GM18907 (cell line): Measurements from ENCODE around the gene CRTC1.

Experiments used
- ATAC-seq: cut with Tn5 transposase; IDR thresholded peaks from one replicate; pipeline ENCODE4 v1.9.1; 2021; ENCODE audit warnings: mild to moderate bottlenecking, moderate library complexity; ENCODE audit not compliant: unreplicated experiment

CRTC1 gene

GRCh38 chr19:18743784-18744418 lies 60.4 kb downstream of the CRTC1 start:
- no peak for ATAC-seq

DNA sequence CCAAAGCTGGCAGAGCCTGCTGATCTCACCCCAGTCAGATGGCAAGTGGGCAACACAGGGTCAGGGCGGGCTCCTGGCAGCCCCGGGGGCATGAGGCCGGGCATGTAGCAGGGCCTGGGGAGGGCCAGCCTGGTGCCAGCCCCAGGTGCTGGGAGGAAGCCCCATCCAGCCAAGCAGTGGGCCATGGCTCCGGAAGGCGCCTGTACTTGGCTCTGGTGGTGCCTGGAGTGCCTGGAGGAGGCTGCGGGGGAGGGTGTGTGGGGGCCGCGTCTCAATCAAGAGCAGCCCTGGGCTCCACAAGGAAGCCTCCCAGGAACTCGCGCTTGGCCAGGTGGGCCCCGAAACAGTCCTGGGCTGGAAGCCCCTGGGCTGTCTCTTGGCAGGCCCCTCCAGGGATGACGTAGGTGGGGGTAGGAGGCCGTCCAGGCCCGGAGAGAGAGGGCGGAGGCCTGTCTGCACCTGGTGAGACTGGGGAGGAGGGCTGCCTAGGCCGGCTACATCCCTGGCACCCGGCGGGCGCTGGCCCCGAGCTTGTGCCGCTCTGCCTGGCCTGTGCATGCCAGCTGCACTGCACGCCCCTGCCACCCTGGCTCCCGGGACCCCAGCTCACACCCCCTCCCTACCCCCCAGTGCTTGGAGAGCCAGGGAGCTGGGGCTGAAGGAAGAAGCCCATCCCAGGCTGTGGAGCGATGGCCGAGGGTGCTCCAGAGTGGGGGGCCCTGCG lies 61.7 kb downstream of the CRTC1 start:
- no peak for ATAC-seq

GRCh38 chr19:18745931-18746330 lies 62.5 kb downstream of the CRTC1 start:
- no peak for ATAC-seq

DNA sequence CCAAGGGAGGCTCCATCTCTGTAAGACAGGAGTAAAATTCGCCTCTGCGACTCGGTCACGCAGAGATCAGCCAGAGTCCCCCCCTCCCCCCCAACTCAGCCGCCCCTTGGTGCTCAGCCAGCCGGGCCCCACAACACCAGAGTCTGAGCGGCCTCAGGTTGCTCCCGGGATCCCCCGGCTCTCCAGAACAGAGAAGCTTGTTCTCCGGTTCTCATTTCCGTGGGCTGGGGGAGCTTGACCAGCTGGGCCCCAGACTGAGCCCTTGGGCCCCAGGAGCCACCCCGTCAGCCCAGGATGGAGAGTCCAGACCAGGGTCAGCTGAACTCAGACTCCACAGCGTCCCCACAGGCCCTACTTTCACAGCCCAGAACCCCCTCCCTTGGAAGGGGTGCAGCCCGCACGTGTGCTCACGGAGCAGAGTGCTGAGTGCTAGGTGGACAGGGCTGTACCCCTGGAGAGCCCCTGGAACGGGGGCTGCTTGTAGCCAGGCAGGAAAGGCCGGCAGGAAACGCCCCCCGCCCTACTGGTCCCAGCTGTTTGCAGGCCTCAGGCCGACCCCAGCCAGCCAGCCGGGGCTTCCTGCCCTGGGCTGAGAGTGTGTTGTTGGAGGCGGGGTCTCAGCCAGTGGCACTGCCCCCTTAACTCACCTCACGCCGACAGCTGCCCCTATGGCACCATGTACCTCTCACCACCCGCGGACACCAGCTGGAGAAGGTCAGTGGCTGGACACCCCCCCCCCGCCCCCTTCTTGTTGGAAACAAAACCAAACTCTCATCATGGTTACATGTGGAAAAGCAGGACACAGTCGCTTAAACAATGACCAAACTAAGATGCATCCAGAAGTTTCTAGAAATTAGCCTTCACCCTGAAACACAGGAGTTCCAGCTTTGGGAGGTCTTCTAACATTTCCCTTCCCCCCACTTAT lies 63.2 kb downstream of the CRTC1 start:
- ATAC-seq = no peak

- no peak for ATAC-seq
These were observed 66.1 kb downstream of the CRTC1 start for GRCh38 chr19:18749362-18750231.

- no peak for ATAC-seq
These were observed 67.0 kb downstream of the CRTC1 start for GRCh38 chr19:18750295-18750970.

- no peak for ATAC-seq
These were observed 68.1 kb downstream of the CRTC1 start for GRCh38 chr19:18751571-18751970.

GRCh38 chr19:18754501-18754900 lies 71.0 kb downstream of the CRTC1 start:
- no peak for ATAC-seq

- no peak for ATAC-seq
These were observed 73.4 kb downstream of the CRTC1 start for GRCh38 chr19:18756896-18757295.

- no peak for ATAC-seq
These were observed 76.0 kb downstream of the CRTC1 start for GRCh38 chr19:18759304-18759994.

DNA sequence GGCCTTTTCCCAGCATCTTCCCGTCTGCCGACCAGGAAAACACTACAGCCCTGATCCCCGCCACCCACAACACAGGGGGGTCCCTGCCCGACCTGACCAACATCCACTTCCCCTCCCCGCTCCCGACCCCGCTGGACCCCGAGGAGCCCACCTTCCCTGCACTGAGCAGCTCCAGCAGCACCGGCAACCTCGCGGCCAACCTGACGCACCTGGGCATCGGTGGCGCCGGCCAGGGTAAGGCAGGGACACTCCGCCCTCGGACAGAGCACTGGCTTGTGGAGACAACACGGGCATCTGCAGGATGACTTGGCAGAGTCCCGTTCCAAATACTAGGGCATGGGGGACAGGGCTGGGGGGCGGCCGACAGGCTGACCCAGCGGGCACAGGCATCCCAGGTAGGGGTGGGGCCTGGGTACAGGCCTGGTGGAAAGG lies 76.5 kb downstream of the CRTC1 start:
- ATAC-seq = no peak

DNA sequence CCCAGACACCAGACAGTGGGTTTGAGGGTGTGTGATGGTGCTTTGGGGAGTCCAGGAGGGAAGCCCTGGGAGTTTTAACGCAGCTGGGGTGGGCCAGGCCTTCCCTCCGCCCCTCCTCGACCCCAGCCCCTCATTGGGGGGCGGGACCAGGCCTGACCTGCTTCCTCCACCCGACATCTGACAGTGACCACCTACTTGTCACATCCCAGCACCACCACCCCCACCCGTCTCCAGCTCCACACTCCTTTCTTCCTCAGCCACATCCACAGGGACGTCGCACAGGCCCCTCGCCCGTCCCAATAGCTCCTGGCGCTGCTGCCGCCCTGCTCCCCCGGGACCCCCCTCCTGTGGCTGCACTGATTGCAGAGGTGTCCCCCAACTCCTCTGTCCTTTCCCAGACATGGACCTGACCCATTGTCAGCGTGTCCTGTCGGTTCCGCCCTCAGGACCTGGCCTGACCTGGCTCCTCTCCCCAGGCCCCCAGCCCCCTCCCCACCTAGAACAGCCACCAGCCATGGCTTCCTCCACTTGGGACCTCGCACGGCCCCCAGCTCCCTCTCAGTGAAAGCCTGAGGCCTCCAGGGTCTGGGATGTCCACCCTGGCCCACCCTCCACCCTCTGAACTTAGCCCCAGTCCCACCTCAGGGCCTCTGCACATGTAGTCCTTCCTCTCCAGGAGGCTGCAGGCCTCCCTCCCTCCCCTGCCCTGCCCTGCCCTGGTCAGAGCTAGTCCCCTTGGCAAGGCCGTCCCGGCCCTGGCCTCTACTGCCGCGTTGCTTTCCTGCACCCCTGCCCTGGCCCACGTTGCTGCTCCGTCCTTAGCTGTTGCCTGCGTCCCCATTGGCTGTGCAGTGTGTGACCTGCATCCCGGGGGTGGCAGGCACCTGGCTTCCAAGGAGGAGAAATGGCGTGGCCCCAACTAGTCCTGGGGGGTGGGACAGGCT lies 77.2 kb downstream of the CRTC1 start:
- no peak for ATAC-seq

DNA sequence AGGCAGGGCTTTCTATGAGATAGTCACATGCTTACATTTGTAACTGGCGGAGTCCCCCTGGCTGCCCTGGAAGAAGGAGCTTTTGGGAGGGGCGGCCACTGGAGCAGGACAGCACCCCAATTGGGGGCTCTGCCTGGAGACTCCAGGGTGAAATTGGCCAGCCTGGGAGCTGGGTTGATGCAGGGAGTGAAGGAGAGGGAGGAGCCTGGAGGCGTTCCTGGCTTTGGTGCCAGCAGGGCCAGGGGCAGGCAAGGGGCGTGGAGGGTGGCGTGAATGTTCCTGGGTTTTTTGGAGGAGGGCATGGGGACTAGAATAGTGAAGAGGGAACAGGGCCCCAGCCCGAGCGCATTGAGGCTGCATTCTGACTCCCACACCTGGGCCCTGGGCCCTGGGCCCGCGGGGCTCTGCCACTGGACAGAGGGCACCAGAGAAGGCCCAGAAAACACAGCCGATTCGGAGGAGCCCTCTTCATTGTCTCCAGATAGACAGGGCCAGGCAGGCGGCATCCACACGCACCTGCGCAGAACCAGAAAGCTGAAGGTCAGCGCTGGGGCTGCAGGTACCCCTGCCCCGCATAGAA lies 78.1 kb downstream of the CRTC1 start:
- no peak for ATAC-seq

- ATAC-seq = no peak
These were observed 78.9 kb downstream of the CRTC1 start for GRCh38 chr19:18762125-18763023.

DNA sequence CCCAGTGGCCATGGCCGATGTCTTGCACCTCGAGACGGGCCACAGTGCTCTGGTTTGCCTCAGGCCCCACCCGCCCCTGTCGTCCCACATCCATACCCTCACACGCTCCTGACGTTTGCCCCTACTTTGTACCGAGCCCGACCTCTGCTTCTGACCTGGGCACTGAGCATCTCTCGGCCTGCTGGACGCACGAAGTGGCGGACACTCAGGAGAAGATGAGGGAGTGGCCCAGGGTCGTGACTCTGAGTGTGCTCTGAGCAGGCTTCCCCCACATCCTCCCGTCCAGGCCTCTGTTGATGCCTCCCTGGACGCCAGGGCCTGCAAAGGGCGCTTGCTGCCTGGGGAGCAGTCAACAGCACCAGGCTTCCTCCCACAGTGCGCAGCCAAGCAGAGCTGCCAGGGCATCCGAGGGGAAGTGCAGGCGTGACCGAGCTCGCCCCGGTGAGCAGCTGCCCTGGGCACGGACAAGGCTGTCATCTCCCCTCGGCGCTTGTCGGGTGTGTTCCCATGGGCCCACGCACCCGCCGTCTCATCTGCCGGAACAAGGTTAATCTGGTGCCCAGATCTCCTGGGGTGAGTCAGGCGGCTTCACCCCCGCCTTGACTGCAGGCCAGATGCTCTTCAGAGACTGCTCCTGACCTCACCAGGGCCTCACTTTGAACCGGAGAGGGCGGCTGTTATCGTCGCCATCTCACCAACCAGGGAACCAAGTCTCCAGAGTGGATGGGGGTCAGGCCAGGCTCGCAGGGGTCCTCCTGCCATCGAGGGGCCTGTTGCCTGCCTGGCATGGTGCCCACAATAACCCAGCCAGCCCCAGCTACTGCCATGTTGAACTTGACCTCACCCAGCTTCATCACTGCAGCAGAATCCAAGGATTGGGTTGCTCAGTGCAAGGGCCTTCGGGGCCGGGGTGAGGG lies 80.5 kb downstream of the CRTC1 start:
- no peak for ATAC-seq

DNA sequence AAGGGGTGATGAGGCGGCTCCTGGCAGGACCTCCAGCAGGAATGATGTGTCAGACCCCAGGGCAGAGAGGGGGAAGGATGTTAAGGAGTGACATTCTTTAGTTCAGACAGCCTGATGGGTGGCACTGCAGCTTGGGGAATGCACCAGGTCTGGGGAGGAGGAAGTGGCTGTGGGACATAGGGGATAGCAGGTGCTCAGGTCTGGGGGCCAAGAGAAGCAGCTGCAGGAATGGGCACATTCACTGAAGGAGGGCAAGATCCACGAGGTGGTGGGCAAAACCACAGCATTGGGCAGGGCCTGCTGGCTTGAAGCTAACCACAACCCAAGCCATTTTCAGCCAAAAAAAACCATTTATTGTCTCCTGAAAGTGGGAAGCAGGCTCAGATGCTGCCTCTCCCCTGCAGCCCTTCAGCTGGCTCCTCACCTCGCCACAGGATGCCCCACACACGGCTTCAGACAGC lies 81.1 kb downstream of the CRTC1 start:
- no peak for ATAC-seq
